K562 (cell line): ENCODE measurements around the gene ITSN1.

Source experiments
- ESRRA ChIP-seq: fragments of 450-650 bp; IDR thresholded peaks from 2 replicates; pipeline ENCODE4 v1.6.1; 2014; ENCODE audit warnings: low read depth, mild to moderate bottlenecking, moderate library complexity, borderline replicate concordance
- ETV5 ChIP-seq: sonication (generic); formaldehyde crosslinking; IDR thresholded peaks from 2 replicates; pipeline ENCODE4 v1.4.0; 2020; ENCODE audit warnings: low read depth, mild to moderate bottlenecking, missing genetic modification reagents
- HCFC1 ChIP-seq: IDR thresholded peaks from 2 replicates; pipeline ENCODE4 v1.6.1; 2012; ENCODE audit warnings: low read depth, low read length, improper control_type of control experiment
- IFI16 ChIP-seq: fragments of 250-450 bp; sonication (Bioruptor Pico); IDR thresholded peaks from 2 replicates; pipeline ENCODE4 v2.1.2; 2022; ENCODE audit warnings: mild to moderate bottlenecking, inconsistent platforms
- MAFK ChIP-seq: IDR thresholded peaks from 2 replicates; pipeline ENCODE4 v1.6.1; 2011; ENCODE audit warnings: low read length, improper control_type of control experiment
- RAD21 ChIP-seq, 2 experiments: fragments of 250-450 bp in 1 of 2; fragments of 450-650 bp in 1 of 2; sonication (Bioruptor Pico) in 1 of 2; formaldehyde crosslinking in 1 of 2; IDR thresholded peaks in 1 of 2; conservative IDR thresholded peaks in 1 of 2; 2 replicates each; pipeline versions ENCODE4 v1.4.0 to v1.8.0; 2020 to 2022; ENCODE audit warnings: mild to moderate bottlenecking in 2 of 2, moderate library complexity in 1 of 2
- RBBP5 ChIP-seq: fragments of 200-600 bp; sonication (generic); IDR thresholded peaks from 2 replicates; pipeline ENCODE4 v1.6.1; 2012; ENCODE audit warnings: borderline replicate concordance, mild to moderate bottlenecking, low read length, control low read depth, inconsistent platforms; ENCODE audit not compliant: insufficient read depth, poor library complexity, severe bottlenecking
- TAF1 ChIP-seq: IDR thresholded peaks from 2 replicates; pipeline ENCODE4 v1.6.1; 2011; ENCODE audit warnings: mild to moderate bottlenecking, low read length, moderate library complexity; ENCODE audit not compliant: insufficient read depth, control insufficient read depth, severe bottlenecking; ENCODE audit errors: extremely low read depth
- XRCC5 ChIP-seq: fragments of 200-400 bp; formaldehyde crosslinking; IDR thresholded peaks from 2 replicates; pipeline ENCODE4 v1.6.1; 2017; ENCODE audit warnings: low read depth, mild to moderate bottlenecking, low read length
- TF ChIP-seq, protein P1 (sequence below): fragments of 450-650 bp; formaldehyde crosslinking; IDR thresholded peaks from 2 replicates; pipeline ENCODE4 v1.4.0; 2022; ENCODE audit warnings: missing genetic modification characterization
- TF ChIP-seq, protein P2 (sequence below): fragments of 250-450 bp; sonication (Bioruptor Pico); IDR thresholded peaks from 2 replicates; pipeline ENCODE4 v1.5.1; 2021; ENCODE audit warnings: mild to moderate bottlenecking
- TF ChIP-seq, protein P3 (sequence below), 3 experiments: IDR thresholded peaks in 2 of 3; conservative IDR thresholded peaks in 1 of 3; 2 replicates each; pipeline ENCODE4 v1.5.1; 2011 to 2012; ENCODE audit warnings: low read length in 3 of 3, mild to moderate bottlenecking in 3 of 3, control low read depth in 2 of 3, improper control_type of control experiment in 1 of 3, inconsistent platforms in 1 of 3, low read depth in 1 of 3, mixed read lengths in 1 of 3, moderate library complexity in 1 of 3; ENCODE audit not compliant: insufficient read depth in 2 of 3

DNA sequence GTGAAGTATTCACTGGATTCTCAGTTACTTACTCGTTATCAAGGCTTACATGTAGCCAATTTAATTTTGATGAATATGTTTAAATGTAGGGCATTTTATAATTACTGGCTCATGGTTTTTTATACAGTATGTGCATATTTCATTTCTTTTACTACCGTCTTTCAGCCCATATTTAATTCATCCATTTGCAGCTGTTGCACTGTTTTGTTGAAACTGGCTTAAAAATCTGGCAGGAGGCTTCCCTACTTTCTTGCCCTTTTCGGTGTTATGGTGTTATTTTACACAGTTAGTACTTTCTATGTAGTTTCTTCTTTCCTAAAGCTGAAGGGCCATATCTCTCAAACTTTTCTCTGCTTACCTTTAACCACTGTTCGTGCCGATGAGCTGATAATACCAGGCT is 54.2 kb downstream of the ITSN1 start:
- TF ChIP-seq MAFK (no peak), RAD21 (CRISPR knock-in tag; conservative IDR thresholded peaks at IDR 0.05 in 1 of 2, IDR thresholded peaks at IDR 0.05 in 1 of 2) (no peak), XRCC5 (no peak), ETV5 (CRISPR knock-in tag) (no peak), RBBP5 (no peak), TAF1 (no peak), HCFC1 (no peak), ESRRA (no peak), IFI16 (no peak)
- TF ChIP-seq, protein P1, sequence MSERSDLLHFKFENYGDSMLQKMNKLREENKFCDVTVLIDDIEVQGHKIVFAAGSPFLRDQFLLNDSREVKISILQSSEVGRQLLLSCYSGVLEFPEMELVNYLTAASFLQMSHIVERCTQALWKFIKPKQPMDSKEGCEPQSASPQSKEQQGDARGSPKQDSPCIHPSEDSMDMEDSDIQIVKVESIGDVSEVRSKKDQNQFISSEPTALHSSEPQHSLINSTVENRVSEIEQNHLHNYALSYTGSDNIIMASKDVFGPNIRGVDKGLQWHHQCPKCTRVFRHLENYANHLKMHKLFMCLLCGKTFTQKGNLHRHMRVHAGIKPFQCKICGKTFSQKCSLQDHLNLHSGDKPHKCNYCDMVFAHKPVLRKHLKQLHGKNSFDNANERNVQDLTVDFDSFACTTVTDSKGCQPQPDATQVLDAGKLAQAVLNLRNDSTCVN (CRISPR knock-in tag), result no peak
- TF ChIP-seq, protein P2, sequence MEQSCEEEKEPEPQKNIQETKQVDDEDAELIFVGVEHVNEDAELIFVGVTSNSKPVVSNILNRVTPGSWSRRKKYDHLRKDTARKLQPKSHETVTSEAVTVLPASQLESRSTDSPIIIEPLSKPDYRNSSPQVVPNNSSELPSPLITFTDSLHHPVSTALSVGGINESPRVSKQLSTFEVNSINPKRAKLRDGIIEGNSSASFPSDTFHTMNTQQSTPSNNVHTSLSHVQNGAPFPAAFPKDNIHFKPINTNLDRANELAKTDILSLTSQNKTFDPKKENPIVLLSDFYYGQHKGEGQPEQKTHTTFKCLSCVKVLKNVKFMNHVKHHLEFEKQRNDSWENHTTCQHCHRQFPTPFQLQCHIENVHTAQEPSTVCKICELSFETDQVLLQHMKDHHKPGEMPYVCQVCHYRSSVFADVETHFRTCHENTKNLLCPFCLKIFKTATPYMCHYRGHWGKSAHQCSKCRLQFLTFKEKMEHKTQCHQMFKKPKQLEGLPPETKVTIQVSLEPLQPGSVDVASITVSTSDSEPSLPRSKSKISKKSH (CRISPR knock-in tag), result no peak
- TF ChIP-seq, protein P3, sequence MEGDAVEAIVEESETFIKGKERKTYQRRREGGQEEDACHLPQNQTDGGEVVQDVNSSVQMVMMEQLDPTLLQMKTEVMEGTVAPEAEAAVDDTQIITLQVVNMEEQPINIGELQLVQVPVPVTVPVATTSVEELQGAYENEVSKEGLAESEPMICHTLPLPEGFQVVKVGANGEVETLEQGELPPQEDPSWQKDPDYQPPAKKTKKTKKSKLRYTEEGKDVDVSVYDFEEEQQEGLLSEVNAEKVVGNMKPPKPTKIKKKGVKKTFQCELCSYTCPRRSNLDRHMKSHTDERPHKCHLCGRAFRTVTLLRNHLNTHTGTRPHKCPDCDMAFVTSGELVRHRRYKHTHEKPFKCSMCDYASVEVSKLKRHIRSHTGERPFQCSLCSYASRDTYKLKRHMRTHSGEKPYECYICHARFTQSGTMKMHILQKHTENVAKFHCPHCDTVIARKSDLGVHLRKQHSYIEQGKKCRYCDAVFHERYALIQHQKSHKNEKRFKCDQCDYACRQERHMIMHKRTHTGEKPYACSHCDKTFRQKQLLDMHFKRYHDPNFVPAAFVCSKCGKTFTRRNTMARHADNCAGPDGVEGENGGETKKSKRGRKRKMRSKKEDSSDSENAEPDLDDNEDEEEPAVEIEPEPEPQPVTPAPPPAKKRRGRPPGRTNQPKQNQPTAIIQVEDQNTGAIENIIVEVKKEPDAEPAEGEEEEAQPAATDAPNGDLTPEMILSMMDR (IDR thresholded peaks at IDR 0.05 in 2 of 3, conservative IDR thresholded peaks at IDR 0.05 in 1 of 3; ENCODE audit: insufficient read depth in 2 of 3, low read depth in 1 of 3, low read length in 3 of 3), result no peak
